ENCODE data around the gene PJA2. TPM values are rescaled to one million over a fixed set of nuclear protein-coding genes. Genes with fewer than 3 reads are reported as not detected.
A peak's percentile ranks its signal among the peaks of the same experiment; 100 is the strongest.
"Not testable (repeated sequence)": the region's sequence is repeated elsewhere in the genome, so short reads cannot be mapped to it uniquely, and the experiment has no call there.

PJA2 gene, protein sequence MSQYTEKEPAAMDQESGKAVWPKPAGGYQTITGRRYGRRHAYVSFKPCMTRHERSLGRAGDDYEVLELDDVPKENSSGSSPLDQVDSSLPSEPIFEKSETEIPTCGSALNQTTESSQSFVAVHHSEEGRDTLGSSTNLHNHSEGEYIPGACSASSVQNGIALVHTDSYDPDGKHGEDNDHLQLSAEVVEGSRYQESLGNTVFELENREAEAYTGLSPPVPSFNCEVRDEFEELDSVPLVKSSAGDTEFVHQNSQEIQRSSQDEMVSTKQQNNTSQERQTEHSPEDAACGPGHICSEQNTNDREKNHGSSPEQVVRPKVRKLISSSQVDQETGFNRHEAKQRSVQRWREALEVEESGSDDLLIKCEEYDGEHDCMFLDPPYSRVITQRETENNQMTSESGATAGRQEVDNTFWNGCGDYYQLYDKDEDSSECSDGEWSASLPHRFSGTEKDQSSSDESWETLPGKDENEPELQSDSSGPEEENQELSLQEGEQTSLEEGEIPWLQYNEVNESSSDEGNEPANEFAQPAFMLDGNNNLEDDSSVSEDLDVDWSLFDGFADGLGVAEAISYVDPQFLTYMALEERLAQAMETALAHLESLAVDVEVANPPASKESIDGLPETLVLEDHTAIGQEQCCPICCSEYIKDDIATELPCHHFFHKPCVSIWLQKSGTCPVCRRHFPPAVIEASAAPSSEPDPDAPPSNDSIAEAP
- 100 to 1,000 TPM; 171 to 193 TPM for total RNA-seq
- long read RNA-seq, donor 1, full-length matches to known transcripts = 44 of 77 reads
- long read RNA-seq, donor 1, partial matches to known transcripts = 19 of 77 reads
- long read RNA-seq, donor 1, other reads (novel, unspliced or antisense) = 14 of 77 reads
- long read RNA-seq, donor 2, full-length matches to known transcripts = 3 of 49 reads
- long read RNA-seq, donor 2, partial matches to known transcripts = 32 of 49 reads
- long read RNA-seq, donor 2, other reads (novel, unspliced or antisense) = 14 of 49 reads

GRCh38 chr5:109409844-109410388, at the start of gene PJA2:
Gene PJA2, minus strand, starts transcription at chr5:109409974. Its CDS starts 26,541 bp downstream, at chr5:109383433.
- DNase-seq (ENCODE audit: low spot score) = peak; percentile 99
- intact Hi-C loops (cut with DNase I) = no loop called here

GRCh38 chr5:109455598-109456096, 45.9 kb upstream of the PJA2 start:
- DNase-seq (ENCODE audit: low spot score) = no peak
- intact Hi-C loops (cut with DNase I) = no loop called here

DNA sequence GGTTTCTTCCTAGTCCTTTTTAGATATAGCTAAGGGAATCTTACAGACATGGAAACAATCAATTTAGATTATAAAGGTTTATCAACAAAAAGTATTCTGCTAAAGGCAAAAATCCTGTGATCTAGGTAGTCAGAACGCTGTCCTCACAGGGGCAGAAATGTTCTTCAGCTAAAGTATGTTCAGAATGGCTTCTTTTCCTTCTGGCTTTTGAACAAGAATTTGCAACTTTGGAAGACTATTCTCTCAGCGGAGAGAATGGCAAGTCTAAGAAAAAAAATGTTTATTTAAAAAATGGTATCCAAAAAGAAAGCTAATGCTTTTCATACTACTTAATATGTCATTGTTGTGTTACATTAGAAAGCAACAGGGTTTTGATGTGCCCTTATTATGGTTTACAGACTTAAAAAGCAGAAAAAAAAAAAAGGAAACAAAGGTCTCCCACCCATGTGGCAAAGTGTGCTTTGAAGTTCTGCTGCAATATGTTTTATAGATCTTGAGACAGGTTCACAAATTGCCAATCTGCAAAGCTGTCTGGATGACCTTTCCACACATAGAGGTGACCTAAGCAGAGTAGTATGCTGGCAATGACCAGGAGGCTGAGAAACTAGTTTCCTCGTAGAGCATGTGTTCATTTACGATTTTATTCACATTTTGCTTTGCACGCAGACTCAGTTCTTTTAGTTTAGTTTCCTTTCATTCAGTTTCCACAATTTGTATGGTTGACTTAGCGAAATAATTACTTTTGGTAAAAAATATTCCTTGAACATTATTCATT, 45.1 kb upstream of the PJA2 start:
- intact Hi-C loops (cut with DNase I) = no loop called here
- no peak for DNase-seq (ENCODE audit: low spot score)

DNA sequence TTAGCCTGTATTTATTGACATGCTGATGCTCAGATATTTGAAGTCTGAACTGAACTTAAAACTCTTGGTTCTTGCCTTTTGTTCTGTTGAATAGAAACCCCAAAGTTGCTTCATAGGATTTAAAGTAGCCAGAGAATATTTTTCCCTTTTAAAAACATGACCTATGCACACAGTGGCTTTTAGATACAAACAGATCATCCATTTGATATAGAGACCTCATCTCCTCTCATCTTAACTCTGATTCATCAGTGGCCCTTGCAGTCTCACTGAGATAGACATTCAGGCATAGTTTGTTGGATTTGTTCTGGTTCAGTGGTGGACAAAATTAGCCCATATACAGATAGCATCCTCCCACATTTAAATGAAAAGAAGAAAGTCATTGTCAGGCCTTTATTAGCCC, 43.5 kb upstream of the PJA2 start:
- no peak for DNase-seq (ENCODE audit: low spot score)
- intact Hi-C loops (cut with DNase I) = no loop called here

GRCh38 chr5:109452661-109453060, 42.9 kb upstream of the PJA2 start:
- intact Hi-C loops (cut with DNase I) = no loop called here

DNA sequence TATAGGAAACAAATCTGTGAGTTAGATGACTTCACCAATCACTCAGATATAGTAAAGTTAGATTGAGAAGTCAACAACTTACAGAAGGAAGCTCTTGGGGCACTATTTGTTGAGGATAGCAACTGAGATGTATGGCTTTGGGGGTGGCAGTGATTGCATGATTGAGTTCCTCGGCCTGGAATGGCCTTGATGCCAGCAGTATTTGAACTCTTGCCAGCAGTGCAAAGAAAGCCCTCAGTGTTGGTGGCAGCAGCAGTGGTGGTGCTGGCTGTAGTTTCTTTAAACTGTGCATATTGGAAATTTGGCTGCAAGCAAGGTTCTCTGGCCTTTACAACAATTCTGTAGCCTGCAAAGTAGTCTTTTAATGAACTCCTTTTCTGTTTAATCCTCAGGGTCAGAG, 41.4 kb upstream of the PJA2 start:
- no peak for DNase-seq (ENCODE audit: low spot score)
- intact Hi-C loops (cut with DNase I) = no loop called here

More at GRCh38 chr5:109452661-109453060, 42.9 kb upstream of the PJA2 start:
- no peak for DNase-seq (ENCODE audit: low spot score)

- no peak for DNase-seq (ENCODE audit: low spot score)
- intact Hi-C loops (cut with DNase I) = no loop called here
These were observed 40.5 kb upstream of the PJA2 start for GRCh38 chr5:109450129-109450877.

DNA sequence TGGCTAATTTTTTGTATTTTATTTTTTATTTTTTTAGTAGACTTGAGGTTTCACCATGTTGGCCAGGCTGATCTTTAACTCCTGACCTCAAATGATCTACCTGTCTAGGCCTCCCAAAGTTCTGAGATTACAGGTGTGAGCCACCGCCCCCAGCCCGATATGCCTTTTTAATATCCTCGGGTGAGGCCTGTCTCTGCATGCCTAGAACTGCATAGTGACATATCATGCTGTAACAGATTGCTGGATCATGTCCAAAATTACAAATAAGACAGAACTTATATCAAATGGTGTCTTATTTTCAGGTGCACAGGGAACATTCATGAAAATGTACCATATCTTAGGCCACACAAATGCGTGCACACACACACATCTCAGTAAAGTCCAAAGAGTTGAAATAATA, 39.1 kb upstream of the PJA2 start:
- DNase-seq (ENCODE audit: low spot score) = no peak
- intact Hi-C loops (cut with DNase I) = no loop called here

GRCh38 chr5:109439590-109439989, 29.8 kb upstream of the PJA2 start:
- DNase-seq (ENCODE audit: low spot score) = no peak
- intact Hi-C loops (cut with DNase I) = no loop called here

- intact Hi-C loops (cut with DNase I) = loop anchor here in 1 of 2 donors (10.0 kb wide), 1 partner anchor 681 kb away; the partner anchor contains the start of gene FER
- DNase-seq (ENCODE audit: low spot score) = no peak
These were observed 16.3 kb upstream of the PJA2 start for GRCh38 chr5:109426075-109426474.

DNA sequence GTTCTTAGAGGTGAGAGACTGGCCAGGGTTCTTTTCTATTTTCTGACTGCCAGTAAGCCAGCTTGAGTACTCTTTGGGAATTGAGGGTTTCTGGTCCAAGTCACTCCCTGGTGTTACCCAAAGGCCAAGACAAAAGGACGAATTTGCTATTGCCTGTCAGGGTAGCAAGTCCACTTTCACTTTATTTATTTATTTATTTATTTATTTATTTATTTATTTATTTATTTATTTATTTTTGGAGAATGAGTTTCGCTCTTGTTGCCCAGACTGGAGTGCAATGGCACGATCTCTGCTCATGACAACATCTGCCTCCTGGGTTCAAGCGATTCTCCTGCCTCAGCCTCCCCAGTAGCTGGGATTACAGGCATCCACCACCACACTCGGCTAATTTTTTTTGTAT, 15.7 kb upstream of the PJA2 start:
- intact Hi-C loops (cut with DNase I) = loop anchor here in 1 of 2 donors (10.0 kb wide), 1 partner anchor 681 kb away; the partner anchor contains the start of gene FER
- DNase-seq (ENCODE audit: low spot score) = not testable (repeated sequence)

- intact Hi-C loops (cut with DNase I) = loop anchor here in 1 of 2 donors (10.0 kb wide), 1 partner anchor 677 kb away; the partner anchor contains the start of gene FER
- DNase-seq (ENCODE audit: low spot score) = no peak
These were observed 12.2 kb upstream of the PJA2 start for GRCh38 chr5:109421956-109422355.

DNA sequence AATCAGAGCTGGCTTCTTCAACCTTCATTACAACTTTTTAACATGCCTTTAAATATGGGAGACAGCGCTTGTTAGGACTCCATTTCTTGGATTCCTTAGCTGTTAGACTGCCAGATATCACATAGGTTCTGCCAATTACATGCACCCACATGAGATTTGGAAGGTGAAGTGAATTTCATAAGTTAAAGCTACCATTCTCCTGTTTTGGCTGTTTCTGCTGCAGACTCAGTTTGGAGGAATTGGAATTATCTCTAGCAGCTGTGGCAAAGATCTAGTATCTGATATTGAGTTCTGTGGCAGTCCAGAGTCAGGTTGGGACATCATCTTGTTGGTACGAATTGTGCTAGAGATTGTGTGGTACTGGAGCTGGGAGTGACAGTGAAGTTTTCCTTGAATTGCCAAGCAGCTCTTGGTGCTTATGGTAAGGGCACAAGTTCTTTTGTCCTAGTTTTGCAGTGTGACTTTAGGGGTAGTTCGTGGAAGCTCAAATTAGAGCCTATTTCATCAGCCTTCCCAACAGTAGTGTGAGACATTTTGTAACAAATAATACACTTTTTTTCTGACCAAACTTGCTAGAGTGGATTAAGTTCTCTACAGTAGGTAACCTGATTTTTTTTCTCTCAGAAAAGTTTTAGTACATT, 9.1 kb upstream of the PJA2 start:
- intact Hi-C loops (cut with DNase I) = no loop called here
- DNase-seq (ENCODE audit: low spot score) = no peak

DNA sequence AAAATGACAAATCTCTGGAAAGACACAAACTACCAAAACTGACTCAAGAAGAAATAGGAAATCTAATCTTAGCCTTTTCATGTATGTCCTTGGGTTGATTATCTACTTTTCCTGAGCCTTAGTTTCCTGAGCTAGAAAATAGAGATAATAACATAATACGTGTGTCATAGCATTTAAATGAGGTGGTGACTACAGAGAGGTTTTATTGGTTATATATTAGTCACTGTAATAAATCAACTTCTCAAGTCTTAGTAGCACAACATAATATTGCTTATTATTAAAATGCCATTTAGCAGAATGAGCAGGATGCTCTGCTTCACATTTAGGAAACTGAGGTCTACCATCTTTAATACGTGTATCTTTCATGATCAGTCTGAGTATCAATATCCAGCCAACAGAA, 7.1 kb upstream of the PJA2 start:
- DNase-seq (ENCODE audit: low spot score) = no peak
- intact Hi-C loops (cut with DNase I) = no loop called here

DNA sequence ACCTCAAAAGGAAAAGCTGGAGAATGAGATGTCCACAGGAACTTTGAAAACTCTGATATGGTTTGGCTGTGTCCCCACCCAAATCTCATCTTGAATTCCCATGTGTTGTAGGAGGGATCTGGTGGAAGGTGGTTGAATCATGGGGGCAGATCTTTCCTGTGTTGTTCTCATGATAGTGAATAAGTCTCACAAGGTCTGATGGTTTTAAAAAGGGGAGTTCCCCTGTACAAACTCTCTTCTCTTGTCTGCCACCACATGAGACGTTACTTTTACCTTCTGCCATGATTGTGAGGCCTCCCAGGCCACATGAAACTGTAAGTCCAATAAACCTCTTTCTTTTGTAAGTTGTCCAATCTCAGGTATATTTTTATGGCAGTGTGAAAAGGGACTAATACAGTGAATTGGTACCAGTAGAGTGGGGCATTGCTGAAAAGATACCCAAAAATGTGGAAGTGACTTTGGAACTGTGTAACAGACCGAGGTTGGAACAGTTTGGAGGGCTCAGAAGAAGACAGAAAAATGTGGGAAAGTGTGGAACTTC, 4.2 kb upstream of the PJA2 start:
- intact Hi-C loops (cut with DNase I) = not testable (repeated sequence)

GRCh38 chr5:109413458-109413857, 3.7 kb upstream of the PJA2 start:
- intact Hi-C loops (cut with DNase I) = no loop called here
- no peak for DNase-seq (ENCODE audit: low spot score)

More for the DNA sequence above, 4.2 kb upstream of the PJA2 start:
- not testable (repeated sequence) for DNase-seq (ENCODE audit: low spot score)

GRCh38 chr5:109412981-109413402, 3.2 kb upstream of the PJA2 start:
- DNase-seq (ENCODE audit: low spot score) = no peak
- intact Hi-C loops (cut with DNase I) = no loop called here
